RWPE2 (cell line): Measurements from ENCODE around the gene PGS1.

Experiments
- ATAC-seq: fragments of 200-7000 bp; cut with Tn5 transposase; 3 replicates; pipeline ENCODE4 v1.9.1; 2021; ENCODE audit warnings: low read depth
- DNase-seq: peaks from one replicate; pipeline ENCODE4 v3.0.0-alpha.2; 2020; ENCODE audit warnings: low spot score
- H3K27ac ChIP-seq: fragments of 450-650 bp; 2 replicates; pipeline ENCODE4 v1.5.1; 2017; ENCODE audit warnings: mild to moderate bottlenecking; ENCODE audit not compliant: poor library complexity, severe bottlenecking
- H3K27me3 ChIP-seq: fragments of 250-450 bp; sonication (Bioruptor Pico); 2 replicates; pipeline ENCODE4 v1.5.1; 2021; ENCODE audit warnings: mild to moderate bottlenecking, moderate library complexity; ENCODE audit not compliant: insufficient read depth, poor library complexity, severe bottlenecking
- H3K36me3 ChIP-seq: fragments of 250-450 bp; sonication (Bioruptor Pico); 2 replicates; pipeline ENCODE4 v1.5.1; 2020; ENCODE audit warnings: low read depth, mild to moderate bottlenecking, moderate library complexity
- H3K4me1 ChIP-seq: fragments of 250-450 bp; sonication (Bioruptor Pico); 2 replicates; pipeline ENCODE4 v1.5.1; 2021; ENCODE audit warnings: mild to moderate bottlenecking, moderate library complexity; ENCODE audit not compliant: insufficient read depth, poor library complexity, severe bottlenecking
- H3K4me3 ChIP-seq: fragments of 250-450 bp; sonication (Bioruptor Pico); 2 replicates; pipeline ENCODE4 v1.5.1; 2021; ENCODE audit warnings: mild to moderate bottlenecking, moderate library complexity; ENCODE audit not compliant: severe bottlenecking
- H3K9me3 ChIP-seq: fragments of 250-450 bp; sonication (Bioruptor Pico); 2 replicates; pipeline ENCODE4 v1.5.1; 2021; ENCODE audit warnings: mild to moderate bottlenecking, moderate library complexity; ENCODE audit not compliant: severe bottlenecking
- CTCF ChIP-seq: fragments of 450-650 bp; IDR thresholded peaks from one replicate; pipeline ENCODE4 v1.5.1; 2017; ENCODE audit warnings: mild to moderate bottlenecking, moderate library complexity; ENCODE audit not compliant: poor library complexity, severe bottlenecking

The PGS1 gene

GRCh38 chr17:78448356-78448993, 70.0 kb downstream of the PGS1 start:
- no peak for TF ChIP-seq CTCF
- Histone ChIP-seq H3K9me3 (no peaks in the 10 kb centered on the region), H3K4me3 (no peak overlapping the region), H3K4me1 (no peaks in the 10 kb centered on the region), H3K27me3 (no peaks in the 10 kb centered on the region), H3K27ac (no peak overlapping the region), H3K36me3 (no peaks in the 10 kb centered on the region)
- ATAC-seq = no peak
- DNase-seq = no peak

- TF ChIP-seq CTCF = no peak
- Histone ChIP-seq H3K27ac (no peak overlapping the region), H3K27me3 (no peaks in the 10 kb centered on the region), H3K4me1 (no peaks in the 10 kb centered on the region), H3K4me3 (no peak overlapping the region), H3K36me3 (no peaks in the 10 kb centered on the region), H3K9me3 (no peaks in the 10 kb centered on the region)
- DNase-seq (no peak), ATAC-seq (no peak)
These were observed 71.6 kb downstream of the PGS1 start for GRCh38 chr17:78449983-78450595.

- Histone ChIP-seq H3K27ac (no peak overlapping the region), H3K36me3 (no peaks in the 10 kb centered on the region), H3K4me1 (no peaks in the 10 kb centered on the region), H3K4me3 (no peak overlapping the region), H3K27me3 (no peaks in the 10 kb centered on the region), H3K9me3 (no peaks in the 10 kb centered on the region)
- TF ChIP-seq CTCF = no peak
- ATAC-seq = no peak
- DNase-seq = no peak
These were observed 72.4 kb downstream of the PGS1 start for GRCh38 chr17:78450696-78451345.

GRCh38 chr17:78451753-78452152, 73.3 kb downstream of the PGS1 start:
- Histone ChIP-seq H3K27me3 (no peaks in the 10 kb centered on the region), H3K4me1 (no peaks in the 10 kb centered on the region), H3K9me3 (no peaks in the 10 kb centered on the region), H3K4me3 (no peak overlapping the region), H3K27ac (no peak overlapping the region), H3K36me3 (no peaks in the 10 kb centered on the region)
- DNase-seq (no peak), ATAC-seq (no peak)
- TF ChIP-seq CTCF = no peak

GRCh38 chr17:78454346-78454745, 75.9 kb downstream of the PGS1 start:
- Histone ChIP-seq H3K4me3 (no peak overlapping the region), H3K36me3 (no peaks in the 10 kb centered on the region), H3K4me1 (no peaks in the 10 kb centered on the region), H3K27ac (no peak overlapping the region), H3K9me3 (no peaks in the 10 kb centered on the region), H3K27me3 (no peaks in the 10 kb centered on the region)
- TF ChIP-seq CTCF = no peak
- DNase-seq (no peak), ATAC-seq (no peak)
